Inflammatory macrophage treated with lipopolysaccharide for 4 hours (primary cell): ENCODE measurements around the gene KAT6B.

Source experiments
- DNase-seq: peaks from one replicate; pipeline ENCODE4 v3.0.0-alpha.2; 2020

The KAT6B gene

GRCh38 chr10:75074711-75075445 lies 248.5 kb downstream of the KAT6B start:
- DNase-seq = no peak

DNA sequence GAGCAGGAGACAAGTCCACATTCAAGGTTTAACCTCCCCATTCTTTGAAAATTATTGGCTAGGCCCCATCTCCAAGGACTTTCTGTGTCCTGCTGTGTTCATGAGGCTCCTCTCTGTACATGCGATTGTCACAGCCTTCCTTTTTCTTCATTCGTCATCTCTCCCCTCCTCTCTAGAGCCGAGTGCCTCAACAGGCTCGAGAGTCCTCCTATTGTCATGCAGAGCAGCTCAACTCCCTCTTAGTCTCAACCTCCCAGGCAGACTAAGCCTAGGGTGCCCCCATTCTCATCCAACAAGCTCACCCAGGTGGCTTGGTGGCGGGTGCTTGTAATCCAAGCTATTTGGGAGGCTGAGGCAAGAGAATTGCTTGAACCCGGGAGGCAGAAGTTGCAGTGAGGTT lies 249.9 kb downstream of the KAT6B start:
- DNase-seq = no peak

DNA sequence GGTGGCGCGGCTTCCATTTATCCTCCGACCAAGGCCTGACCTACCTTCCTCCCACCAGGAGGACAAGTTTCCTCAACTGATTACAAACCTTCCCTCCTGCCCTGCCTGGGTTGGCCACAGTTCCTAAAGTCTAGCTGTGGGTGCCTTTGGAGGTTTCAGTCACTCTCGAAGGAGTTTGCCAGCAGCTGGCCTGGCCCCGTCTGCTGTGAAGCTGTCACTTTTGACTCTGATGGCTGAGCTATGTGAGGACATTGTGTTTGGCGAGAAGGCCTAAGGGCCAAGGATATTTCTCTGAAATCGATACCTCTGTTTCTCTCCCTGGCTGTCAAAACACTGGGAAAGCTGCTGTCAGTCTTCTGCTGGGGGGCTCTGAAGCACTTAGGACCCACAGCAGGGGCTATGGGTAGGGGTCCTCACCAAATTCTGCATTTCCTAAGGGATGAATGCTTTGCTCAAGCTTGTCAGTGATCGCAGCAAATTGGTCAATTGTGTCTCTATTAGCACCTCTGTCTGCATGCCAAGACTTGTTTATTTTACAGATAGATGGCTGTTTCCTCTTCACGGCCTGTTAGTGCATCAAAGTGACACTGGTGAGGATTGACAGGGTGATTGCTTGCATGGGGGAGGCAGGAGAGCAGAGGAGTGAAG lies 253.2 kb downstream of the KAT6B start:
- DNase-seq = no peak

DNA sequence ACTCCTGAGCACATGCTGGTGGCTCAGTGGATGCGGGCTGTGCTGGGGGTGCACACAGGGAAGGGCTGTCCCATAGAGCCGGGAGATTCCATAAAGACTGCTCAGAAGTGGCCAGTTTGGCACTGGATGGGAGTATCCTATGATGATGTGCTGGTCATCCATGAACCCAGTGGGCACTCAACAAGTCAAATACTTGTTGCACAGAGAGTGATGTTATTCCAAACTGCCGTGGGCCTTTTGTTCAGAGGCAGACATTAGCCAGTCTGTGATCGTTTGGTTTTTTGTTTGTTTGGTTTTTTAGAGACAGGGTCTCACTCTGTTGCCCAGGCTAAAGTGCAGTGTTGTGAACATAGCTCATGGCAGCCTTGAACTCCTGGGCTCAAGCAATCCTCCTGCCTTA lies 254.2 kb downstream of the KAT6B start:
- DNase-seq = no peak

GRCh38 chr10:75081379-75081778 lies 255.0 kb downstream of the KAT6B start:
- DNase-seq = no peak
